Fibroblast of skin of scalp (primary cell): ENCODE results near the gene LIF.

Experiments
- DNase-seq: peaks from one replicate; pipeline ENCODE4 v3.0.0-alpha.2; 2013

The LIF gene

GRCh38 chr22:30284172-30284571 lies 37.6 kb upstream of the LIF start:
- no peak for DNase-seq

DNA sequence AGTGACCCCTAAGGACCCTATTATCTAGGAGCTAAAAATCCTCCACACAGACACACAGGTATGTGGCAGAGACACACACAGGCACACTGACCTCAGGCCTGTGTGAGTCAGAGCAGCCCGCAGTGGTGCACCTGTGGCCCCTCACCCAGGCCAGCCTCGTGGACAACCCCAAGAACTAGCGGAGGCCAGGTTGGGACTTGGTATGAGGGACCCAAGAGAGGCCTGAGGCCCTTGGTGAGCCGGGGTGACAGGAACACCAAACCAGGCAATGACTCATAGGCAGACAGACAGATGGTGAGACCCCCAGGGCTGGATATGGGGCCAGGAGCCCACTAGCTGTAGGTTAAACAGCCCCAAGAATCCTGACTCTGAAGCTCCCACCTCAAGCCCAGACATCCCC lies 36.8 kb upstream of the LIF start:
- no peak for DNase-seq

DNA sequence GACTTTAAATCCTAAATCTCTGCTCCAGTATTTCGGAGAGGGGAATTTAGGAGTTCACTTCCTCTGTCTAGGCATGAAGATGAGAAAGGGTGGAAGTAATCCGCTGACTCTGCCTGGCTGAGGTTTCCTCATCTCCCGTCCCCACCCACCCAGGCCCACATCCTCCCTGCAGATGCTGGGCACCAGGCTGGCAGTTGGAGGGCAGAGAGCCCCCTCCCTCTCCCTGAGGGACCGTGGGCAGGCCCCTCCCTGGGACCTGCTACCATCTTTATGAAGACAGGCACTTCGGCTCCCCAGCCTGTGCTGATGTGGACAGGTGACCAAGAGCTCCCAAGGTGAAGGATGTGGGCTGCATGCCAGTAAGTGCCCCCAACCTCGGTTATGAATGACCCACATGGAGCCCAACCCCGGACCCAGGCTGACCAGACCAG lies 36.1 kb upstream of the LIF start:
- DNase-seq: no peak

DNA sequence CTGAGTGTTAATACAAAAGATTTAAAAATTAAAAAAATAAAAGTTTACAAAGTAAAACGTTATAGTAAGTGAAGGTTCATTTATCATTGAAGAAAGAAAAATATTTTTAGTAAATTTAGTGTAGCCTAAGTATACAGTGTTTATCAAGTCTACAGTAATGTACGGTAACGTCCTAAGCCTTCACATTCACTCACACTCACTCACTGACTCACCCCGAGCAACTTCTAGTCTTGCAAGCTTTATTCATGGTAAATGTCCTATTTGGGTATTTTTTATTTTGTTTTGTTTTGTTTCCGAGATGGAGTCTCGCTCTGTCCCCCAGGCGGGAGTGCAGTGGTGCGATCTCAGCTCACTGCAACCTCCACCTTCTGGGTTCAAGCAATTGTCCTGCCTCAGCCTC lies 33.9 kb upstream of the LIF start:
- DNase-seq: no peak

GRCh38 chr22:30279932-30280331 lies 33.4 kb upstream of the LIF start:
- DNase-seq: no peak

DNA sequence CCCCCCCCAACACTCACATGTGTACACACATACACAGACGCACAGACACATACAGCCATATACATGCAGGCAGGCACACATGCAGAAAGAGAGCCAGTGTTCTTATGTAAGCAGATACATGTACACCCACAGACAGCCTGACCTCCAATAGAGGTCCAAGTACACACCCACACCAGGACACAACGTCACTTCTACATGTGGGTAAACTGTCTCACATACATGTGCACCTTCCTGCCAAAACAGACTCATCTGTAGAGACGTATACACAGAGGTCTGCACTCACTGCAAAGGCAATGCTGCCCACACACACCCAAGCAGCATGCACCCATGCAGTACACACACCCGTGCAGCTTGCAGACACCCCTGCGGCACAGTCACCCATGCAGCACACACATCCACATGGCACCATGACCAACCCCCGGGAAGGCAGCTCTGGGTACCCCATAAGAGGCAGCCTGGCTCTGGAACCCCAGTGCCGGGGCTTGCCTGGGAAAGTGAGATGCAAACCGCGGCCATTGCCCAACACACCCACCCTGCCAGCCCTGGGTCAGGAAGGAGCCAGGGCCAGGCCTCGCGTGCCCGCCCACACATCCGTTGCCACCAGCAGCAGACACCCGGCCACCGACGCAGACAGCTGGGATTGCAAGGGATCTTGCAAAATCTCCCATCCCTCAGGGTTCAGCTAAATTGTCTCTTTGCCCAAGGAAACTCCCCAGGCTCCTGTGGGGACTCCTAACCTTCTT lies 32.7 kb upstream of the LIF start:
- DNase-seq: no peak

DNA sequence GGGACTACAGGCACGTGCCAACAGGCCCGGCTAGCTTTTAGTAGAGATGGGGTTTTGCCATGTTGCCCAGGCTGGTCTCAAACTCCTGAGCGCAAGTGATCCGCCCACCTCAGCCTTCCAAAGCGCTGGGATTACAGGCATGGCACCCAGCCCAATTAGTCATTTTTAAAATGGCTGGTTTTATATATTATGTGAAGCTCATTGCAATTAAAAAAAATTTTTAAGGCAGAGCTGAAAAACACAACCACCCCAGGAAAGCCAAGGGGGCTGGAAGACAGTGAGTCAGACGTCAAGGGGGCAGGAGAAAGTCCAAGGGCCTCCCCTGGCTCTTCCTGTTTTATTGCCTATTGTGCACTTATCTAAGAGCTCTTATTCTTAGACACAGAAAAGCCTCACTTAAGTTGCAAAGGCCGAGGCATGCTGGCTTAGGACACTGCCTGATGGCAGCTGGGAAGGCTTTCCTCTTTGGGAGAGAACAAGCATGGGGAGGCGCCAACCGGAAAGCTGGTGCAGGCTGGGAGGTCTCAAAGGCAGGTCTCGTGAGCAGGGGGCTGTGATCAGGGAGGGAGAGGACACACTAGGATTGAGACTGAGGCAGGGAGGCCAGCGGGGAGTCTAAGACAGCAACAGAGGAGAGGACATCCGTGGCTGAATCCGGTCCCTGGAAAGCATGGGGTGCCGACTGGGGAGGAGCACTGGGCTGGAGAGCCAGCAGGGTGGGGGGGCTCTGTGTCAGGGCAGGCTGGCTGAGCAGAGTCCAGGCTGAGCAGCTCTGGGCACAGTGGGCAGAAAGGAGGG lies 31.2 kb upstream of the LIF start:
- peak; percentile 60 for DNase-seq

DNA sequence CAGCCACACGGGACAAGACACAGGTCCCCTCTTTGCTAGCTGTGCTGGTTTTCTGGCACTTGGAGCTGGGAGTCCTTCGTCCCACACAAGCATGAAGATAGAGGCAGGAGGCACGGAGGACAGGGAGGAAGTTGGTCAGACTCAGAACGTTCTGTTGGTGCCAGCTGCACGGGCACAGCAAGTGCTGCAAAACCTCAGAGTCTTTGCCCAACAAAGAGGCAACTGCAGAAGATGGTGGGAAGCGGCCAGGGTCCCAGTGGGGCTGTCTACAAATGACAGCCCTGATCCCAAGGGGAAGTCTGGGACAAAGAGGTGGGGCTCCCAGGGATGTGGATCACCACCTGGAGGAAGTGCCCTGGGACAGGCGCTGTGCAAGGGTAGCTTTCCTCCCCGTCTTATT lies 29.5 kb upstream of the LIF start:
- no peak for DNase-seq

DNA sequence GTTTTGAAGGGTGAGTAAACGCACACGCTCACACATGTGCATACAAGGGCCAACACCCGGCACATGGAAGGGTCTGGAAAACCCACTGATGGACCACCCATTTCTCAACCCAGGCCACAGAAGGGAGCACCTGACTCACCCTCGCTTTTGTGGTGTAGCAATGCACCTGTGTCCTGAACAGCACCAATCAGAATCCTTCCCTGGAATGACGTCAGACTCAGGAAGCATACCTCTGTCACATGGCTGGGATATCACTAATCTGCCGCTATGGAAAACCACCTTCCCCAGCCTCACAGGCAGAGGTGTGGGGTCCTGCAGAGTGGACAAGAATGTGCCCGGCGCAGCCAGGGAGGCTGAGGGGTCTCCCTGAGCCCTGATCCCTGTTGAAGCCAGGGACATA lies 29.1 kb upstream of the LIF start:
- DNase-seq: no peak

- DNase-seq: no peak
These were observed 27.9 kb upstream of the LIF start for GRCh38 chr22:30274437-30274812.

- no peak for DNase-seq
These were observed 27.3 kb upstream of the LIF start for GRCh38 chr22:30273711-30274436.

DNA sequence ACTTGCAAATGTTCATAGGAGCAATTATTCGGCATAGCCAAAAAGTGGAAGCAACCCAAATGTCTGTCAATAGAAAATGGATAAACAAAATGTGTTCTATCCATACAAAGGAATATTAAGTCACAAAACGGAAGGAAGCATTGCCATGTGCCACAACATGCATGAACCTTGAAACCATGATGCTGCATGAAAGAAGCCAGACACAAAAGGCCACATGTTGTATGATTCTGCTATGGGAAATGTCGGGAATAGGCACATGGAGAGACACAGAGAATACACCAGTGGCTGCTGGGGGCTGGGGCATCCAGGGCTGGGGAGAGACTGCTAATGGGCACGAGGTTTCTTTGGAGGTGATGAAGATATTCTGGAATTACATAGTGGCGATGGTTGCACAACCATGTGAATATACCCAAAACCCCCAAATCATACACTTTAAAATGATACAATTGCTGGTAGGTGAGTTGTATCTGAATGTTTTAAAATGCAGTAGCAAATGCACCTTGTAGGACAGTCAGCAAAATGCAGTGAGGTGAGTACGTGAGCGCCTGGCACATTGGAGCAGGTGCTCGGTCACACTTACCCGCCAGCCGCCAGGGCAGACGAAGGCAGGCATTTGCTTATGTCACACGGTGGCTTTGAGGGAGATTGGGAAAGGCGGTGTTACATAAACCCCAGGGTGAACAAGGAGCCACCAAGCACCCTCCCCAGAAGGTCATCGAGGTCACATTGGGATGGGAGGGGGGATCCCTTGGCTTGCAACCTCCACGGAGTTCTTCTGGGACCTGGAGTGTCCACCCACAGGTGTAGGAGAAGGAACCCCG lies 26.4 kb upstream of the LIF start:
- DNase-seq: no peak

- no peak for DNase-seq
These were observed 24.3 kb upstream of the LIF start for GRCh38 chr22:30270832-30271231.

DNA sequence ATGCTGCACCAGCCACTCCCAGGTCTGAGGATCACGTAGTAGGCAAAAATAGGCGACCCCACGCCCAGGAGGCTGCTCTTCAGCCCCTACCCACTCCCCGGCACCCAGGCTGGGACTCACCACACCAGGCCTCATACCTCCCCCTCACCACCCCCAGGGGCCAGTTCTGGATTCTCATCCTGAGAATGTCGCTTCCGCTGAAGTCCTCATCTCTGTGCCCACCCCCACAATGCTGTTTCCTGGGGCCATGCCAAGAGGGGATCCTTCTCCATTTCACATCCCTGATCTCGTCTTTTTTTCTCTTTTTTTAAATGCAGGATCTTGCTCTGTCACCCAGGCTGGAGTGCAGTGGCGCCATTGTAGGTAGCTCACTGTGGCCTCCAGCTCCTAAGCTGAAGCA lies 21.8 kb upstream of the LIF start:
- DNase-seq: no peak

DNA sequence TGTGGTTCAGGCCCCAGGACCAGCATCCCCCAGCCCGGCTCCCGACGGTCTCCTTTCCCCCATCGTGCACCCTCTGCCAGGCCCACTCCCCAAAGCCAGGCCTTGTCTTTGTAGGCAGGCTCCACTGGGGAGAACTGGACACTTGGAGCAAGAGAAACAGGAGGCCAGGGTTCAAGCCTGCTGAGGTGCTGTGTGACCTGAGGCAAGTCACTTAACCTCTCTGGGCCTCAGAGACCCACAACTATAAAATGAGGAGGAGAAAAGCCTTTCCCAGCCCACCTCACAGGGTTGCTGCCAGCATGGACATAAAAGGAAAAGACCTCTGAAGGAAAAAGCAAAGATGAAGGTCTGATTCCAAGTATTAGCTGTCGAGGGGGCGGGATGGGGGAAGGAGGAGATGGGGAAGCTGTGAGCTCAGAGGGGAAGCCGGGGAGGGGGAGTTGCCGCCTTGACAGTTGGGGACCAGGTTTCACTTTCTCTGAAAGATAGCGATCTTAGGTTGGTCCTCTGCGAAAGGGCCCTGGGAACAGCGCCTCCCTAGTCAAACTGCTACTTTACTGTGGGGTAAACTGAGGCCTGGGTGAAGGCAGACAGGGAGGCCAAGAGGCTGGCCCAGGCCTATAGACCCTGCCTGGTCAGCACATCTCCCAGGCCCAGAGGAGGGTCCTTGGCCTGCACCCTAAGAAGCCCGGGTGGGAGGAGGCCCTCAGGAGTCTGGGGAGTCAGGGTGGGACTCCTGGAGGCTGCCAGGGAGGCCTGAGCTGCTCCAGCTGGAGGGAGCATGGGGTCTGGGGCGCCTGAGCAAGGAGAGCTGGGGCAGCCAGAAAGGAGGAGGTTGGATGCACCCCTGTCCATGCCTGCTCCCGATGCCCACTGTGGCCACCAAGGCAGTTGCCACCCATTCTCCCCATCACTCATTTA lies 21.1 kb upstream of the LIF start:
- no peak for DNase-seq

- no peak for DNase-seq
These were observed 20.2 kb upstream of the LIF start, which contains the start of gene OSM for GRCh38 chr22:30266445-30267381. Gene OSM, minus strand, starts transcription at chr22:30266851. Its CDS starts 52 bp downstream, at chr22:30266799.

GRCh38 chr22:30265823-30266444 lies 19.4 kb upstream of the LIF start:
- no peak for DNase-seq

- DNase-seq: no peak
These were observed 18.7 kb upstream of the LIF start for GRCh38 chr22:30265131-30265720.

DNA sequence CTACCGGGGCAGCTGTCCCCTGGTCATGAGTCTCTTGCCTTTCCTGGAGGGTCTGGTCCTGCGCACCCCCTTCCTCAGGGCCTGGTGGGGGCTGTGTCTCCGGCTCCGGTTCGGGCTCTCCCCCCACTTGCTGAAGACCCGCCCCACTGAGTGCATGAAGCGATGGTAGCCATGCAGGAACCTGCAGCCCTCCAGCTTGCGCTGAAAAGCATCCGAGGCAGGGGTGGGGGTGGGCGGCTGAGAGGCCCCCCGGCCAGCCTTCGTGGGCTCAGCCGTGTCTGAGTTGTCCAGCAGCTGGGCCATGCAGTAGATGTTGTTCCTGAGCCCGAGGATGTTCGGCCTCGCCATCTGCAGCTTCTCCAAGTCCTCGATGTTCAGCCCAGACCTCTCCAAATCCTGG lies 17.3 kb upstream of the LIF start:
- no peak for DNase-seq
